SKM-1 treated with dmso at 0.1 percent for 144 hours (cell line): ENCODE data around the gene SOS1.
"Not testable (repeated sequence)": the region's sequence is repeated elsewhere in the genome, so short reads cannot be mapped to it uniquely, and the experiment has no call there.

Experiments used
- DNase-seq: peaks from one replicate; lab custom pipeline; 2025; ENCODE audit not compliant: unreplicated experiment; lab: John Stamatoyannopoulos, UW

The SOS1 gene

DNA sequence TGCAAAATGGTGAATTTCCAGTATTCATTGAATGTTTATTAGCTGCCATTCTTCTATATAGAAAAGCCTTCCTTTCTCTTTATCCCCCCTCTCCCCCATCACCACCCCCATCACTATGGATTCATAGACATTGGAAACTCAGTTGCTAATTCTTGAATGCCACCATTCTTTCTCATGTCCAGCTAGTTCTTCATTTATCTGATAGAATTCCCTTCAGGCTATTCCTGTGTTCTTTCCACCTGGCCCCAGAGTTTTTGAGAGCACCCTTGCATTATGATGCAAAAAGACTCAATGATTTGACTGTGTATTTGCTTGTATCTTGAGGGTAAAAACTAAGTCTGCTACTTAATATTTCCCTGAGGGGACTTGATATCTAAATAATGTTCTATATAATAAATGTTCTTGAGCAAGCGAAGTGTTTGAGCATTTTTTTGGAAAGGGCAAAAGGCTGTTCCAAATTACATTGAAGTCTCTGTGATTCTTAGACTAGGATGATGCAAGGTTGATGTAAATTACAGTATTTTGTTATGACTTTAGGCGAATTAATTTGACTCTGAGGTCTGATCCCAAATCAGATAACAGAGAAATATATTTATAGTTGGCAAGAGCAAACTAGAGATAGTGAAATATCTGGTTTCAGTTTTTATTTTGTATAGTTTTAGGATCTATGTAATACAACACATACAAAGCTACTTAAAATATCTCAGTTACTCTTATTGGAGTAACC is 18.8 kb upstream of the SOS1 start:
- no peak for DNase-seq

DNA sequence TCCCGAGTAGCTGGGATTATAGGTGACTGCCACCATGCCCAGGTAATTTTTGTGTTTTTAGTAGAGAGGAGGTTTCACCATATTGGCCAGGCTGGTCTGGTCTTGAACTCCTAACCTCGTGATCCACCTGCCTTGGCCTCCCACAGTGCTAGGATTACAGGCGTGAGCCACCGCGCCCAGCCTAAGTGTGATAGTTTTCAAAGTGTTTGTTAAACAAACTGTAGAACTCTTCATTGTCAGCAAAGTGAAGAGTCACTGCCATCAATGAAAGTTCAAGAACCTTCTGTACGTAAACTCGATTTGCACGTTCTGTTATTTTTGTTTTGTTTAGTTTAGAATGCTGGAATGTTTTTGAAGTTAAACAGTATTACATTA is 18.0 kb upstream of the SOS1 start:
- DNase-seq: no peak

DNA sequence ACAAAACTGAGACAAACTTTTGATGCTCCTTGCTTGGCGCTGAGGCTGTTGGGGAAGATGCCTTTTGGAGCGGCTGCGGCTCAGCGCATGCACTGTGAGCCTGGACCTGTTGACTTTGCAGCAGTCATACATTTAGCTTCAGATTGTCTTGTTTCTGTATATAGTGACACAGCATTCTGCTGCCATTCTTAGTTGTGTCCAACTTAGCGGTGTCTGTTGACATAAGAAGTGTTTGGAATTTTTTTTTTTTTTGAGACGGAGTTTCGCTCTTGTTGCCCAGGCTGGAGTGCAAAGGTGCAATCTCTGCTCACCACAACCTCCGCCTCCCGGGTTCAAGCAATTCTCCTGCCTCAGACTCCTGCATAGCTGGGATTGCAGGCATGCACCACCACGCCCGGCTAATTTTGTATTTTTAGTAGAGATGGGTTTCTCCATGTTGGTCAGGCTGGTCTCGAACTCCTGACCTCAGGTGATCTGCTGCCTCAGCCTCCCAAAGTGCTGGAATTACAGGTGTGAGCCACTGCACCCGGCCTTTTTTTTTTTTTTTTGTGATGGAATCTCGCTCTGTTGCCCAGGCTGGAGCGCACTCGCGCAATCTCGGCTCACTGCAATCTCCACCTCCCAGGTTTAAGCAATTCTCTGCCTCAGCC is 17.5 kb upstream of the SOS1 start:
- DNase-seq: not testable (repeated sequence)

DNA sequence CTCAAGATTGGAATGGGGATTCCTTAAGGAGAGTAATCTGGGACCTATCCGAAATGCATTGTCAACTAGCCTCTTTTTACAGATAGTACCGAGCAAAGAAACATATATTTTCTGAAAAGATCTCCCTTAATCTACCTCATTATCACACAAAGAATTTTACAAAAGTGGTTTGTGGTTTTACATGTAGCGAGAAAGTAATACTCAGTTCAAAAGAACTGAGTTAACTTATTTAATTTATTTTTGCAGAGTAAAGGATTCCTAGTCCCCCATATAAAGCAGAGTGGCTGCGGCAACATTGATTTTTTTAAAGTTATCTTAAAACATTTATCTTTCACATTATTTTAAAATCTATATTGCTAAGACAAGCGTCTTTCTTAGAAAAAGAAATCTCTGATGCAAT is 15.9 kb upstream of the SOS1 start:
- DNase-seq: no peak

DNA sequence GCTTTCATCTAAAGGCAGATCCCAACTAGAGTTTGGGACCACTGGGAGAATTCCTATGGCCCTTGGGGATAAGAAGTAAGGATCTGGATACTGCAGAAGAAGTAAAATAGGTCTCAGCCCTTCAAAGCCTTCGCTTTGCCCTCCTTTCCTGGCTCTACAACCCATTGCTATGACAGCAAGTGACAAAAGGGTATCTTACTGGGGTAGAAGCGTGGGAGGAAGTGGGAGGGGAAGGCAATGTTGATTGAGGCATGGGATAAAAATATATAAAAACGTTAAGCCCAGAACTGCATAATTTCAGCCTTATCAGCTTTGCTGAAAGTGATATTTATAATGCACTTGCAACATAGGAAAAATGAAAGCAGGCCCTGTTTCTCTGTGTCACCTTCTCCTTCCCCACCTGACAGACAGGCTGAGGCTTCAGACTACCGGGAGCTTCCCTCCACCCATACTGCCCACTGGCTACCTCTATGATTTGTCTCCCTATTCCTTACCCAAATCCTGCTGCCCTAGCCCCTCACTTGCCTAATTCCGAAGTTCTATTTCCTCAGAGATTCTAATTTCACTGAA is 14.9 kb upstream of the SOS1 start:
- DNase-seq: no peak

DNA sequence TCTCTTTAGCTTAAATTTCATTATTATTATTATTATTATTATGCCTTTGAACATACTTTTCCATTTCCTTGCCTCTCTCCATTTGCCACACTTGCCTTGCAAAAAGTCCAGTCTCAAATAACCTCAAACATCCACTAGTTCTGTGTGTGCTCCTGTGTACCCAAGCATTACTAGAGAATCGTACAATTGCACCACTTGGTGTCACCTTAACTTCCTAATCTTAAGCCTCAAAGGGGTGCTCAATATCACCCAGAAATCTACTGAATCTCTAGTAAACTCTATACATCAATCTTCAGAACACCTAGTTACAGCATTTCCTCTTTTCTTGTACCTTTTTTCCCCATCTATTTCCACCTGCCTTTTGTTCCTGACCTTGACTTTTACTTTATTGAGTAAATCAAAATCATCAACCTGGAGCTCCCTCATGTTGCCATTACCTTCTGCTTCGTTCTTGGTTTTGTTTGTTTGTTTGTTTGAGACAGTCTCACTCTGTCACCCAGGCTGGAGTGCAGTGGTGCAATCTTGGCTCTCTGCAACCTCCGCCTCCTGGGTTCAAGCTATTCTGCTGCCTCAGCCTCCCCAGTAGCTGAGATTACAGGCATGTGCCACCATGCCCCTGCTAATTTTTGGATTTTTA is 12.5 kb upstream of the SOS1 start:
- DNase-seq: no peak

DNA sequence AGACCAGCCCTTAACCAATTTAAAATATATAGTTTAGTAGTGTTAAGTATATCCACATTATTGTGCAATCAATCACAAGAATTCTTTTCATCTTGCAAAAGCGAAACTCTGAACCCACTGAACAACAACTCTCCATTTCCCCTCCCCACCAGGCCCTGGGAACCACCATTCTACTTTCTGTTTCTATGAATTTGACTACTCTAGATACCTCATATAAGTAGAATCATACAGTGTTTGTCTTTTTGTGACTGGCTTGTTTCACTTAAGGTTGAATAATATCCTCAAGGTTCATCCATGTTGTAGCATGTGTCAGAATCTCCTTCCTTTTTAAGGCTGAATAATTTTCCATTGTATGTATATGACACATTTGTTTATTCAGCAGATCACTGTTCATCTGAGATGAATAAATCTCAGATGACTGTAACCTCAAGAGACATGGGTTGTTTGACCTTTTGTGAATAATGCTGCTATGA is 8.1 kb upstream of the SOS1 start:
- no peak for DNase-seq

DNA sequence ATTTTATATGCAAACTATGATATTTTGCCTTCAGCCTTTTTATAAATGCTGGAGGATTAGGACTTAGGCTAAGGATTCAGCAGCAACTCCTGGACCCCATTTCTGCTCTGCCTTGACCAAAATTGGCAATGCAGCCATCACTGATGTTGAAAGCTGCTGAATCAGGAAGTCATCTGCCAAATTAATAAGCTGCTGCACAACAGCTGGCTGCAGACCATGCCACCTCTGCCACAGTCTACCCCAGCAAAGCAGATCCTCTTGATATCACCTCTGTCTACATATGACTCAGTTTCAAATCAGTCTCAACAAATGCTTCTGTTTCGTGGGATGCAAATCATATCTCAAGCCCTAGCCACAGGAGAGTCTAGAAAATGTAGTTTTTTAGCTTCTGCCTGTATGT is 7.1 kb upstream of the SOS1 start:
- DNase-seq: no peak

DNA sequence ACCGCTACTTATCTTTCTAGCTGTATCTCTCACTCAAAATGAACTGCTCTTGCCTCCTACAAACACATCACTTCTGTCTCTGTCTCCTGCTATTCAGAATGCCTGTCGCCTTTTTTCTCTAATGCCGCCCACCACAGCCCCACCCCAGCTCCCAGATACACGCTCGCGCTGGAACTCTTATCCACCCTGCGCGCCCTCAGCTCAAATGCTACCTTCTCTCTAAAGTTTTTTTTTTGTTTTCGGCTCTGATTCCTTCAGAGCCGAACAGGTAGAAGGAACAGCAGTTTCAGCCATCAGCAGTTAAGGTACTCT is 3.9 kb upstream of the SOS1 start:
- DNase-seq: no peak

DNA sequence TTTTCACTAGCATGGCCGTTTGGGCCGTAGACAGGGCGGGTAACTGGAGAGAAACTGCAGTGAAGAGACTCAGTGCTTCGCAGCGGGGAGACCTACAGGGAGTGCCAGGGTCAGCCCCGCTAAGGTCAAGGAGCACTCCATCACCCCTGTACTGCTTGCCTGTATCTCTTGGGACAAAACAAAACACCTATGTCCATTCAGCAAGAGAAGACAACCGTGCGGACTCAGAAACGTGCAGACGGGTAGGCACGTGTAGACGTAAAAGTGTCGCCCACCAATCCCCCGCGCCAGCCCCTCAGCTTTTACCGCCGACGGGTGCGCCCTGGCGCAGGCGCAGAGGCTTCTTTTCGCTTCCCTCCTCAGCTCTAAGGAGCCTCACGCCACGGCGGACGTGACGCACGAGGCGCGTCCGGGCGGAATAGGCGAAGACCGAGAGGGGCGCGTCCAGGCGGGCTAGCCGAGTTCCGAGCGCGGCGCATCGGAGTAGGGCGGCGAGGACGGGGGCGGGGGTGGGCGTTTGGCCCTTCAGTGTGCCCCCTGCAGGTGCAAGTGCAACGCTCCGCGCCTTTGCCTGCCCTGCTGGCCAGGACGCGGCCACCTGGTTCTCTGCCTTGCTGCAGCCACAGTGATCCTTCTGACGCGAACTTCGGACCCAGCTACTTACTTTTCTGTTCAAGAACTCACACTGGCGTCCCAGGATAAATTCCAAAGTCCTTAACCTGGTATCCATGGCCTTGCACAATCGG is 3.3 kb upstream of the SOS1 start:
- peak; percentile 93 for DNase-seq

DNA sequence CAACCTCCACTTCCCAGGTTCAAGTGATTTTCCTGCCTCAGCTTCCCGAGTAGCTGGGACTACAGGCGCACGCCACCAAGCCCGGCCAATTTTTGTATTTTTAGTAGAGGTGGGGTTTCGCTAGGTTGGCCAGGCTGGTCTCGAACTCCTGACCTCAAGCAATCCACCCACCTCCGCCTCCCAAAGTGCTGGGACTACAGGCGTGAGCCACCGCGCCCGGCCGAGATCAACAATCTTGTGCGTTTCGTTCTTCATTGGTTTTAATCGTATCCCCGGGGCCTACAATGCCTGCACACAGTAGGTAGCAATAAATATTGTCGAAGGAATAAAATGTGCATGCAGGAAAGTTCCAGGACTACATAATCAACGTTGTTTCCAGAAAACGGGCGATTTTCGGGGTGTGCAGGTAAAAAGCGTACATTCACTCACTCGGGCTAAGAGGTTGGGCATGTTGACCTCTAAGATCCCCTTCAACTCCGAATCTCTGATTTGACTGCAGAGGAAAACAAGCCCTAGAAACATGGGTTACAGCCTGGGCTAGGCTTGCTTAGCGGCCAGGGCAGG is 2.7 kb upstream of the SOS1 start:
- no peak for DNase-seq

DNA sequence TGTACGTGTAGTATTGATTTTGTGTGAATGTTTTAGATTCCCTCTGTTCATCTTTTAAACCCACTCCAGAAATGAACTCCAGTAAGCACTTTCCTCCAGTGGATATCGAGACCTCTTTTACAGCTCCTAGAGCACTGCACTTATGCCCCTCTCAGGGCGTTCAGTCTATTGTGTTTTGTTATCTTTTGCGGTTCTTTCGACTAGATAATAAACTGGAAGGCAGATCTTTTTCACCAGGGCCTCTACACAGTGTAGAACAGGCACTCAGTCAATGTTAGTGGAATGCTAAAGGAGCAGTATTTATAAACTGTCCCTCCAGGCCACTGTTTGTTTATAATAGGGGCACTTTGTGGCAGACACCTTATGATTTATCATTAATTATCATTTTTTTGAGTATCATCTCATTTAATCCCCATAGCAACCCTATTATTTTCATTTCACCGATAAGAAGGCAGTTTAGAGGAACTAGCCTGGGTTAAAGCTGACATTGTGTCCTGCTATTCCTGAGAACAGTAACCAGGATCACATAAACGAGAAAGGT is 742 bp upstream of the SOS1 start:
- no peak for DNase-seq

DNA sequence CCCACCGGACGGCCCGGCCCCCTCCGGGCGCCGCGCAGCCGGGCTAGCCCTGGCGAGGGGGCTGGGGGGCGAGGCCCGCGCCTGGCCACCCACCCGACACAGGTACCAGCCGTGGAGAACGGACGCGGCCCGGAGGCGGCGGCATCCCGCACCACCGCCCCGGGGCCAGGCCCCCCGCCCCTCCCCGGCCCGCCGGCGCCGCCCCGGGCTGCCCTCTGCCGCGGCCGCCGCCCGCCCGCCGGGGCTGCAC is 405 bp downstream of the SOS1 start:
- DNase-seq: no peak

DNA sequence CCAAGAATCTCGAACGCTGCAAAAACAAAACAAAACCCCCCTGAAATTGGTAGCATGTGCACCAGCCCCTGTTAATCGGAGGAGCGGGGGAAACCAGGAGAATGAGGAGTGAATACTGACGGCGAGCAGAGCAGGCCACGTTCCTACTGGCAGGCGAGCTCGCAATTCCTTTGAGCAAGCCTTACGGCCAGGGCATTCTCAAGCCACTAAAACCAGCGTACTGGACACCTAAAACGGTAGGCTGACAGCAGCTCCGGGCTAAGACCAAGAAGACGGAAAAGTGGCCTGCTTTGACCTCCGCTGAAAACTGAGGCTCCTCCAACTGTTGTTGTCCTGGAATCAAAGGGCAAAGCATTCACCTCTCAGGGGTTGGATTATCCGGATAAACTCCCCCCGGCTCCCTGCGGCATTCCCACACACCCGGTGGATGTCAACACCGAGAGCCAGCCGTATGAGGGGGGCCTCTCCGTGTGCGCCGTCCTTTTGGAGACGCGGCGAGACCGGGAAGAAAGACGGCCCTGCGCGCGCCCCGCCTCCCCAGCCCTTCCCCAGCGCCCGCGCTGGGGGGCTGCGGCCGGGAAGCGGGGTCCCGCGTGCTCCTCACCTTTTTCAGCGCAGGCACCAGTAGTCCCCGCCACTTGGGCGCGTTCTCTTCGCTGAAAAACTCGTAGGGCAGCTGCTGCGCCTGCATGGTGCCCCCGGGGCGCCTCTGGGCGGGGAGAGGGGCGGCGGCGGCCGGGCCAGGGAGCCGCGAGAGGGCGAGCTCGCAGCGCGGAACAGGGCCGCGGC is 925 bp downstream of the SOS1 start:
- peak; percentile 14 for DNase-seq

DNA sequence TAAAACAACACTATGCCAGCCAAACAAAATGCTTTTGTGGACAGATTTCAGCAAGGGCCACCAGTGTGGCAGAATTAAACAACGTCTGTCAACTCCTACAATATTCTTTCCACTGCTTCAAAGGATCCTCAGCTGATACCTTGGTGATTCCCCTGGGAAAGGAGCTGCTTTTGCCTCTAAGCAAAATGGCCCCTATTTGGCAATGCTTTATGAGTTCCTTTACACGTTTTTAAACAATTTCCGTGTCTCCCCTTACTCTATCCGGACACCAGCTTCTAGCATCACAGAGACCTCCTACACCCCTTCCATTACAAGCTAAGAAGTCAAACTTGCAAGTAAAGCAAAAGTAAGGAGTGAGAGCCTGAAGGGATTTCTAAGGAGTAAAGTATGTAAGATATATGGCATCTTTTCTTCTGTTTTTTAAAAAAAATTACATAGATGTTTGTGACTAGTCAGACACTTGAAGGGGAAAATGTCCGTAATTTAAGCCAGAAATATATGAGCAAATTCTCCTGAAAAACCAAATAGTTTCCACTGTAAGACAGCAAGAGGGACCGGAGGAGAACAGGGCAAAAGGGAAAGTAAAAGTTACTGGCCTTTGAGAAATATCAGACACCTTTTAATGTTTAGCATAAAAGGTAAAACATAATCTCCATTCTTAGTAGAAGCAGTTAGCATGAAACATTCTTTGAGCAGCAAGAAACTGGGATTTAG is 1.9 kb downstream of the SOS1 start:
- DNase-seq: no peak

DNA sequence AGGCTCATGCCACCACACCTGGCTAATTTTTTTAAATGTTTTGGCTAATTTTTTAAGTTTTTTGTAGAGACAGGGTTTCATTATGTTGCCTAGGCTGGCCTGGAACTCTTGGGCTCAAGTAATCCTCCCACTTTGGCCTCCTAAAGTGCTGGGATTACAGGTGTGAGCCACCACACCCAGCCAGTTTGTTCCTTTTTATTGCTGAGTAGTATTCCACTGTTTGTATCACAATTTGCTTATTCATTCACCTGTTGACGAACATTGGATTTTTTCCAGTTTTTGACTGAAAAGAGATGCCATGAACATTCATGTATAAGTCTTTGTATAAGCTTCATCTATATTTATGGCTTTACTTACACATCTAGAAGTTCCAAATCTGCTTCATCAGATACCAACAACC is 5.3 kb downstream of the SOS1 start:
- DNase-seq: no peak

DNA sequence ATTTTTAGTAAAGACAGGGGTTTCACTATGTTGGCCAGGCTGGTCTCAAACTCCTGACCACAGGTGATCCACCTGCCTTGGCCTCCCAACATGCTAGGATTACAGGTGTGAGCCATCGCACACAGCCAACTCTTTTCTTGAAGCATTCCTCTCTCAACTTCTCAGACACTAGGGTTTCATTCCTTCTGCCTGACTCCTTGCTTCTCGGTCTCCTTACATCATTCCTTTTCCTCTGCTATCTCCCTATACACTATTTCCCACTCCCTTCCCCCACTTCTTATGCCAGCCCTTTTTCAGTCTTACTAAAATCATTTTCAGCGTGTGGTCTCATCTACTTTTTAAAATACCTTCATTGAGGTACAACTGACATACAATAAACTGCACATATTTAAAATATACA is 6.1 kb downstream of the SOS1 start:
- DNase-seq: no peak

DNA sequence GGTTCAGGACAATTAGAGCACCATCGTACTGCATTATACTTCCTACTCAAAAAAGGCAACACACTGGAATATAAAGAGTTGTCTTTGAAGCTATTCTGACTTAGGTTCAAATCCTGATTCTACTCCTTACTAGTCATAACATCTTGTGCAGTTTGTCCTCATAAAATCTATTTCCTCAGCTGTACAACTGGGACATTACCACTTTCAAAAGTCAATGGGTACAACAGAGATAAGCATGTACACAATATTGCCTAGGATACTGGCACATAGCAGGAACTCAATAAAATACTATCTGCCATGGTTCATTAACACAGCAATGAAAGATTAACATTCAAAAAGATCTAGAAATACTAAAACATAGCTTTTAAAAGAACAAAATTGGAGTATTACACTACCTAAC is 11.3 kb downstream of the SOS1 start:
- DNase-seq: no peak

DNA sequence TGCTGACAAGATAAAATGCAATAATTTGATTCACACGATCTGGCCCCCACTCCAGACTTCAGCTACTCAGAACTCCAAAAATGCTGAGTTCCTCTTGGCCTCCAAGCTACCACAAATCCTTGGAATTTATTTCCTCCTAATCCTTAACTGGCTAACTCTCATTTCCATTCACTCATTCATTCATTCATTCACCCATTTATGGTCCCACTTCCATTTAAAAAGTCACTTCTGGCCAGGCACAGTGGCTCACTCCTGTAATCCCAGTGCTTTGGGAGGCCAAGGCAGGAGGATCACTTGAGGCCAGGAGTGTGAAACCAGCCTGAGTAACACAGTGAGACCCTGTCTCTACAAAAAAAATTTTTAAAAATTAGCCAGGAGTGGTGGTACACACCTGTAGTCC is 12.5 kb downstream of the SOS1 start:
- no peak for DNase-seq

DNA sequence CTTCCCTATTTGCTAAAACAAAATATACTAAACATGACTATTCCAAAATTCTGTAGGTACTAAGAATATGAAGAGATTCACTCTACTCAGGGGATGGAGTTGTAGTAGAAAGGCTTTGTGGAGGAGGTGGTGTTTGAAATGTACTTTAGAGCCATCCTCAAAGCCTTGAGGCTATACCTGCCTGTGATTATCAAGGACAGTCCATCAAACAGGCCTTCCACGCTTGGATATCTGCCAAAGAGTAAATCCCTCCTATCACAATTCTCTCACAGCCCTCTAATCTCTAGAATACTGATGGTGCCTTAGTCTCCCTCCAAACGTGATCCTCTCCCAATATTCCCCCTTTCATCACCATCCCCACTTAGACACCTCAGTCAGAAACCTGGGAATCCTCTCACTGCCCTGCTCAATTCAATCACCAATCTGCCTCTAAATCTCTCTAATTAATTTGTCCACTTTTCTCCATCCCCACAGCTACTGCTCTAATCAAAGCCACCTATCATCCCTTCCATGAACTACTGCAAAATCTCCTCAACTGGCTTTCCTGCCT is 13.1 kb downstream of the SOS1 start:
- DNase-seq: no peak
